SHP77 (cell line): ENCODE data around the gene MAD1L1.
"Not testable (repeated sequence)": the region's sequence is repeated elsewhere in the genome, so short reads cannot be mapped to it uniquely, and the experiment has no call there.

Experiments
- DNase-seq, 2 experiments: peaks; one replicate each; lab custom pipeline; 2025; lab: John Stamatoyannopoulos, UW

MAD1L1 gene

GRCh38 chr7:1971946-1972654 lies 260.6 kb downstream of the MAD1L1 start:
- DNase-seq: no peak

- no peak for DNase-seq
Observed at GRCh38 chr7:1970895-1971294, 261.9 kb downstream of the MAD1L1 start.

GRCh38 chr7:1970285-1970660 lies 262.5 kb downstream of the MAD1L1 start:
- DNase-seq: not testable (repeated sequence)

DNA sequence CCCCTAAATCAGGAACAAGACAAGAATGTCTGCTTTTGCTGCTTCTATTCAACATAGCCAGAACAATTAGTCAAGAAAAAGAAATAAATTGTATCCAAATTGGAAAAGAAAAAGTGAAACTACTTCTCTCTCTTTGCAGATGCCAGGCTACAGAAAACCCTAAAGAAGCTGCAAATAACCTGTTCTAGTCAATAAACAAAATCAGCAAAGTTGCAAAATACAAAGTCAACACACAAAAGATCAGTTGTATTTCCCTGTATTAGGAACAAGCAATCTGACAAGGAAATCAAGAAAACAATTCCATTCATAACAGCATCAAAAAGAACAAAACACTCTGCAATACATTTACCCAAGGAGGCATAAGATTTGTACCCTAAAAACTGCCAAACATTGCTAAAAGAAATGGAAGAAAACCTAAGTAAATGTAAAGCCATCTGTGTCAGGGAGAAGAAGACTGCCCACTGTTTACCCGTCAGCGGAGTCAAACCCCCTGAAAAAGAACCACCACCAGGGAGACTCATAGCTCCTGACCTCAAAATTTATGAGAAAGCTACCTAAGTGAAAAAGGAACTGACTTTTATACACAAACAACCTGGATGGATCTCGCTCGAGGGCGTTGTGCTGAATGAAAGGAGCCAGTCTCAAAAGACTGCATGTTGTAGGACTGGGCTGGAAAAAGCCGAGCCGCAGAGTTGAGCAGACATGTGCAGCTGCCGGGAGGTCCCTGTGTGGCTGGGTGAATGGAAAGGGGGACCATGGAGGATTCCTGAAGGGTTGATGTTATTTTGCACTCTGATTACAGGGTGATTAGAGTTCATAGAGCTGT lies 263.1 kb downstream of the MAD1L1 start:
- DNase-seq: no peak

DNA sequence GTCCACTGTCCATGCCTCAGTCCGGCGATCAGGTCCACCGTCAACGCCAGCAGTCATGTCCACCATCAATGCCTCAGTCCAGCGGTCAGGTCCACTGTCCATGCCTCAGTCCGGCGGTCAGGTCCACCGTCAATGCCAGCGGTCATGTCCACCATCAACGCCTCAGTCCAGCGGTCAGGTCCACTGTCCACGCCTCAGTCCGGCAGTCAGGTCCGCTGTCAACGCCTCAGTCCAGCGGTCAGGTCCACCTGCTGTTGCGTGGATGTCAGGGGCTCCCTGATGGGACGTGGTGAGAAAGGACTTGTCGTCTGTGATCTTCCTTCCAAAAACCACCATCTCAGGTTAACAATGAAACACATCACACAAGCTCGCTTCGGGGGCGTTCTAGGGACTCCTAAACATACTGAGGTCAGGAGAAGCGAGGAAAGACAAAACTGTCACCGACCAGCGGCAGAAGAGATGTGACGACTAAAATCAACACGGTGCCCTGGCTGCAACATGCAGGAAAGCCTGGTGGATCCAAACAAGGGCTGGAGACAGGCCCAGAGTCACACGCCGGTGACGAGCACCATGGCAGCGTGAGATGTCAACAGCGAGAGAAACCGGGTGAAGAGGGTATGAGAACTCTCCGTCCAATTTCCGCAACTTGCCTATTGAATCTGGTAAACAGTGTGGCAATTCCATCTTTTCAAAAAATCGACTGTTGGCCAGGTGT lies 264.2 kb downstream of the MAD1L1 start:
- no peak for DNase-seq

DNA sequence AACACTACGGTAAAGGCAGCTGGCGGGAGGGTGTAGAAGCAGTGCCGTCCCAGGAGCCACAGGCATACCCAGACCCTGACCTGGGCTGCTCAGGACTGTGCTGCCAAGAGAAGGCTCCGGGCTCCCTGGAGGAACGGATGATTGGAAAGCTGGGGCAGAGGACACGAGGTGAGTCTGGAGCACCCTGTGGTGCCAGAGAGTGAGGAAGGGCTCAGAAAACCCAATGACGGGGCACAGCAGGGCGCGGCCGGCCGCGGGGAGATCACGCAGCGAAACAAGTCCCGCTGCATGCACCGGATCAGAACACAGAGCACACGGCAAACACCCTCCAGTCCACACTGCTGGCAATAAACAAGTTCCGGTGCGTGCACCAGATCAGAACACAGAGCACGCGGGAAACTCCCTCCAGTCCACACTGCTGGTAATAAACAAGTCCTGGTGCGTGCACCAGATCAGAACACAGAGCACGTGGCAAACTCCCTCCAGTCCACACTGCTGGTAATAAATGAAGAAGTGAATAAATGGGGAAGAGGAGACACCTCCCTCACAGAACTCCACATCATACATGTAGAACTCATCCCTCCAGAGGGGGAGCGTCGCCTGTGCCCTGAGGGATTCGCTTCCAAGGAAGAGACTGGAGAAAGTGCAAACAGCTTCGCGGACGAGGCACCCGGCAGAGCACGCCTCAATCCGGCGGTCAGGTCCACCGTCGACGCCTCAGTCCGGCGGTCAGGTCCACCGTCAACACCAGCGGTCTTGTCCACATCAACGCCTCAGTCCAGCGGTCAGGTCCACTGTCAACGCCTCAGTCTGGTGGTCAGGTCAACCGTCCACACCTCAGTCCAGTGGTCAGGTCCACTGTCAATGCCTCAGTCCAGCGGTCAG lies 265.0 kb downstream of the MAD1L1 start:
- no peak for DNase-seq

DNA sequence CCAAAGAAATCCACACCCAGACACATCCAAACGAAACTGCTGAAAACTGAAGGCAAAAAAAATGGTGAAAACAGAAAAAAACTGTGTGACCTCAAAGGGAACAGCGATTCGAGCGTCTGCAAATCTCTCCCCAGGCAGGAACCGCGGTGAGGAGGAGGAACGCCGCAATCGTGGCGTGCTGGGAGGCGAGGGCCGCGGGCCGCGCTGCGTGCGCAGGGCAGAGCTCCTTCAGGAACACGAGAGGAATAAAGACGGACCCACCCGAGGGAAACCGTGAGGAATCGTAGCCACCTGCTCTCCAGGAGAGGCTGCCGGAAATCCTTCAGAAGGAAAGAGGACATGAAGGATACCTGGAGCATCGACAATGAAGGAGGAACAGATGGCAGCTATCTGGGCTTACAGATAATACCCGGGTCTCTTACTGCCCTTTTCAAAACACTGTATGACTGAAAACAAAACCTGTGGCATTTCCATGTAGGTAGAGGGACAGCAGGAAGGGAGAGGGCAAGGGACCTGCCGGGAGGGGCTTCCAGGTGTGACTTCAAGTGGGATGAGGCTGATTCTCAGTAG lies 266.0 kb downstream of the MAD1L1 start:
- DNase-seq: peak in 1 of 2 experiments; percentile 59

GRCh38 chr7:1965579-1966294 lies 267.0 kb downstream of the MAD1L1 start:
- DNase-seq: no peak

DNA sequence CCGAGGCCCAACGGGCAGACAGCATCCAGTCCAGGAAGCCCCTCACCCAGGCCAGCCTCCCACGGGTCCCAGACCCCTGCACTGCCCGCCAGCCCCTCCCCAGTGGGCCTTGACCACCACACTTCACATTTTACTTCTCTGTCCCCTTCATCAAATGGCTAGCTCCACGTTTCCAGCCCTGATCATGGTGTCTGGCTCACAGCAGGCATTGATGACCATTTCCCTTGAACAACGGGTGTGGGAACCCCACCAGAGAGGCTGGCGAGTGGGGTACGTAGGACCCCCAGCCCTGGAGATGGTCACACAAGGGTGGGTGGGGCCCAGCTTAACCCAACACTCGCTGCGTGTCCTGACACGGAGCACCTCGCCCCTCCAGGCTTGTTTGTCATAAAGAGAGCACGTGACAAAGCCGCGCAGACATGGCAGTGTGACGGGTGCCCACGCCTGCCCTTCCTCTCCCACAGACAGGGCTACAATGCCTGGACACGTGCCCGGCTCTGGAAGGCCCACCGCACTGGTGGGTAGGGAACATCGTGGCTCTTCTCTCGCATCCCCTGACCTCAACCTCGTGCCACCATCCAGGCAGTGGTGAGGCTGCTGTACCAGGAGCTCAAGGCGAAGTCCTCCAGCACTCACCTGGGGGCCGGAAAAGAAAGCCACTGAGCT lies 267.7 kb downstream of the MAD1L1 start:
- no peak for DNase-seq

DNA sequence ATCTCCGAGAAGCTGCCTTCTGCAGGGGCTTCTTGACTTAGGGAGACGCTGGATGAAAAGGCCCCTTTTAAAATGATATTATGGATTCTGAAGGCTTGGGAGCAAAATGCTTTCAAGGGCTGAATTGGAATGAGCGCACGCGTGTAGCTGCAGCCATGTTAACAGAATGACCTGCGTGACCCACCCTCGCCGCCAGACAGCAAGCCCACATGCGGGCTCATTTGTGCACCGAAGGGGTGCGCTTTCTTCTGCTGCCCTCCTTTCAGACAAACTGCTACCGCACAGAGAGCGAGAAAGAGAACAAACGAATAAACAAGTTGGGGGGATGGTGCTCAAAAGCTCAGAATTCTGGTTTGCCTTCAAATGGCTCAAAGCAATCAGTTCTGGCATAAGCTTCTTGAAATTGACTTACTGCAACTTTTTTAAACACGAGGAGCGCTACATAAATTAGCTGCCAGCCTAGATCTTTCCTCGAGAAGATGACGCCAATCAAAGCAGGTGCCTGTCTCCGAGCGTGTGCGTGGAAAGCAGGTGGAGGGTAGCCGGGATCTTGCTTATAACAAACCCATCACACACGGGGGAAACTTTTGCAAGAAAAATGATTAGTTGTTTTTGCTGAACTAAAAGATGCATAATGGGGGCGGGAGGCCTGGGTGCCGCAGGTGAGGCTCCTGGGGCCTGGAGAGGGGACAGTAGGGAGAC lies 268.4 kb downstream of the MAD1L1 start:
- no peak for DNase-seq

DNA sequence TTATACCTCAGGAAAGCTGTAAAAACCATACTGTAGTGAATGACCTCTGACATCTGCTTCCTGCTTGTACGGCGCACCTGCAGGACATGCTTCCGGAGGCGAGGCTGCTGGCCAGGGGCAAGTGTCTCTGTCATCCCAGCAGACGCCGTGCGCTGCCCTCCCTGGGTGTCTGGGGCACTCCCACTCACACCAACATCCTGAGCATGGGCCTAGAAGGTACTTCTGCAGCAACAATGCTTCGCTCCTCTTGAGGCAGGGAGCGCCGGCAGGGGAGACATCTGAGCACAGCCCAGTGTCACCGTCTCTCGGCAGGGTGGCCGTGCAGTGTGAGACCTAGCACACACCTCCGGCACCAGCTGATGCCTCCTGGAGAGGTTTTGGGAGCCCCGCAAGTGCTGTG lies 269.2 kb downstream of the MAD1L1 start:
- DNase-seq: peak; percentile 70 to 92

DNA sequence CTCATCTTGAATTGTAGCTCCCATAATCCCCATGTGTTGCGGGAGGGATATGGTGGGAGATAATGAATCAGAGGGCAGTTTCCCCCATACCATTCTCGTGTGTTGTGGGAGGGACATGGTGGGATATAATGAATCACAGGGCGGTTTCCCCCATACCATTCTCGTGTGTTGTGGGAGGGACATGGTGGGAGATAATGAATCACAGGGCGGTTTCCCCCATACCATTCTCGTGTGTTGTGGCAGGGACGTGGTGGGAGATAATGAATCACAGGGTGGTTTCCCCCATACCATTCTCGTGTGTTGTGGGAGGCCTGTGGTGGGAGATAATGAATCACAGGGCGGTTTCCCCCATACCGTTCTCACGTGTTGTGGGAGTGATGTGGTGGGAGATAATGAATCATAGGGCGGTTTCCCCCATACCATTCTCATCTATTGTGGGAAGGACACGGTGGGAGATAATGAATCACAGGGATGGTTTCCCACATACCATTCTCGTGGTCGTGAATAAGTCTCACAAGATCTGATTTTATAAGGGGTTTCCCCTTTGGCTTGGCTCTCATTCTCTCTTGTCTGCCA lies 271.0 kb downstream of the MAD1L1 start:
- DNase-seq: no peak

GRCh38 chr7:1959305-1959704 lies 273.4 kb downstream of the MAD1L1 start:
- DNase-seq: no peak

DNA sequence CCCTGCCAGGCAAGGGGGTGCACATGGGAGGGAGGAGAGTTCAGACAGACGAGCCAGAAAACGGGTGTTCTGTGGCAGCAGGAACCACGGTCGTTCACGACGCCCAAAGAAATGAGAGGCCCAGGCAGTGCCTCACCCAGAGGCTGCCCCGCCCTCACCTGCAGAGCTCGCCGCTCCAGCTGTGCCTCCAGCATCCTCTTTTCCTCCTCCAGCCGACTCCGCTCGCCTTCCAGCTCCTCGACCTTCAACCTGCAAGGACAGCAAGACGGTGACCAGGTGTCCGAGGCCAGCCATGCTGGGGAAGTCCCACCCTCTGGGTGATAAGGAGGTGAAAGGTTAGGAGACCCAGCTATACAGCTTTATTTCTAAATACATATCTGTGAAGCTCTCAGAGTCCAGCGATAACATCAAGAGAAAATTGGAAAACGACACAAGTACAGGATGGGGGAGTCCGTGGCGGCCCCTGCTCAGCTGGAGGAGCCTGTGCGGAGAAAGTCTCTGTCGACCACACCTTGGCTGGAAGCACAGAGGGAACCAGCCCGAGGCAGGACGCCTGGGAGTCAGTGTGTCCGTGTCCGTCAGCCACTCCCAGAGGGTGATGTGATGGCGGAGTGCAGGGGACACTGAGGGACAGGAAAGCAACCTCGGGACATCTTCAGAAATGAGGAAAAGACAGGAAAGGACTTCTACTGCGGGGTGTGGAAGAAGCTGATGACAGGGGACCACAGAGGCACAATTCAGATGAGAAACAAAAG lies 275.1 kb downstream of the MAD1L1 start:
- no peak for DNase-seq

DNA sequence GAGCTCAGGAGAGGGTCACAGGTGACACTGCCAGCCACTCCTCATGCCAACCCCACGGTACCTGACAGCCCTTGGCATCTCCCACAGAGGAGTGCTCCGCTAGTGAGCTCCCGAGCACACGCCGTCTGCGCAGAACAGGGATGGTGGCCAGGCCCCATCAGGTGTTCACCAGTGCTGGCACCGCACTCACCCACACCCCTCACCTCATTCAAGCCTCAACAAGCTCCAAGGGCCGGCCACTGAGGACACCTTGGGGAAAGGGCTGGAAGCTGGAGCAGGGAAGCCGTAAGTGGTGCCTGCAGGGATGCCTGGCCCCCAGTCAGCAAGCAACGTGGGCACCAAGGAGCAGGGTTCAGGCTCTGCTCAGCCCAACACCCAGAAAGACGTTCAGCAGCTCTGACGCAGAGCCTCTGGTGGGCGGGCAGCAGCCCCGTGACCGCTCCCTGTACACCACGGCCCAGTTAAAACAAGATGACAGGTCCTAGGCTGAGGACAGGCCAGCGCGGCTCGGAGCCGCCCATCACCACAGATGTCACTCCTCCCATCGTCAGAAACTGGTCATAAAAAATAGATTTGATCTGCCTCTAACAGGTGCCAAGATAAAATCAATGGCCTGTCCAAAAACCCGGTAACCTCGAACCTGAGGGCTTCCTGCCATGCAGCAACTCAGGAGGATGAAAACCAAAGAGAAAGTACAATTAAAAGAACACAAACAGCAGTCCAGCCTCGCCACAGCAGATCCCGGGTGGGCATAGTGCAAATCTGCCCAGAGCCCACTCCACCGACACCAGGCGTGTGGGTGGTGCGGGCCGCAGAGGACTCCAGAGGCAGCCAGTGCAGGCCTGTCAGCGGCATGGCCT lies 275.9 kb downstream of the MAD1L1 start:
- no peak for DNase-seq

- no peak for DNase-seq
Observed at GRCh38 chr7:1956141-1956540, 276.6 kb downstream of the MAD1L1 start.

GRCh38 chr7:1954366-1955004 lies 278.3 kb downstream of the MAD1L1 start:
- no peak for DNase-seq
